Cardiac muscle cell (in vitro differentiated cells and primary cell): ENCODE results near the gene FAM131A. TPM values are rescaled to one million over a fixed set of nuclear protein-coding genes. Genes with fewer than 3 reads are reported as not detected.

Experiments
- DNase-seq, 2 donors: peaks; one replicate each; pipeline versions ENCODE4 v3.0.0 to v3.0.0-alpha.2; 2010 to 2017; ENCODE audit warnings: low read depth in 1 of 2, low spot score in 1 of 2
- H3K27ac ChIP-seq: fragments of 200-600 bp; sonication (generic); 2 replicates; pipeline ENCODE4 v1.5.1; 2016
- H3K27me3 ChIP-seq: fragments of 200-600 bp; sonication (generic); 2 replicates; pipeline ENCODE4 v1.6.0; 2016; ENCODE audit warnings: control low read depth
- H3K36me3 ChIP-seq: fragments of 200-600 bp; sonication (generic); 2 replicates; pipeline ENCODE4 v1.5.1; 2016; ENCODE audit warnings: control low read depth
- H3K4me1 ChIP-seq: fragments of 200-600 bp; sonication (generic); 2 replicates; pipeline ENCODE4 v1.8.1; 2017; ENCODE audit warnings: low read depth, mild to moderate bottlenecking, mixed run types
- H3K4me3 ChIP-seq: fragments of 200-600 bp; sonication (generic); 2 replicates; pipeline ENCODE4 v1.5.1; 2016; ENCODE audit warnings: mild to moderate bottlenecking
- H3K9me3 ChIP-seq: fragments of 200-600 bp; sonication (generic); 2 replicates; pipeline ENCODE4 v1.5.1; 2017; ENCODE audit warnings: low read depth, mild to moderate bottlenecking, control low read depth
- CTCF ChIP-seq: IDR thresholded peaks from 2 replicates; pipeline ENCODE4 v1.5.1; 2012; ENCODE audit warnings: low read depth, mild to moderate bottlenecking, low read length
- polyA plus RNA-seq: library from polyadenylated mRNA; unstranded; fragments of >200 nt; fragmentation: Nextera tagmentation; extraction: Ambion mirVana; gene quantifications from 2 replicates; pipeline ENCODE4 v1.2.1, GENCODE V29; 2016
- total RNA-seq: library from RNA; depleted of rRNA; stranded (reverse); fragments of >200 nt; gene quantifications from 2 replicates; pipeline ENCODE4 v1.2.3, GENCODE V29; 2016

FAM131A gene
- total and polyA plus RNA-seq, 2 experiments from 2014 or later, result 9.6 to 34.3 TPM

GRCh38 chr3:184349563-184350470 is 12.4 kb downstream of the FAM131A start:
- no peak for DNase-seq
- H3K9me3 ChIP-seq, result no peaks in the 10 kb centered on the region
- no peak for TF ChIP-seq CTCF
- H3K27ac ChIP-seq, result no peak overlapping the region
- no peak overlapping the region for H3K4me3 ChIP-seq
- no peaks in the 10 kb centered on the region for H3K27me3 ChIP-seq
- H3K36me3 ChIP-seq, result no peaks in the 10 kb centered on the region
- peaks cover 8% of the 10 kb centered on the region for H3K4me1 ChIP-seq

- TF ChIP-seq CTCF, result no peak
- Histone ChIP-seq H3K4me1 (peaks cover 4% of the 10 kb centered on the region), H3K4me3 (no peak overlapping the region), H3K27ac (no peak overlapping the region), H3K27me3 (no peaks in the 10 kb centered on the region), H3K36me3 (no peaks in the 10 kb centered on the region), H3K9me3 (no peaks in the 10 kb centered on the region)
- no peak for DNase-seq
Measured at GRCh38 chr3:184350618-184351017, 13.2 kb downstream of the FAM131A start.

DNA sequence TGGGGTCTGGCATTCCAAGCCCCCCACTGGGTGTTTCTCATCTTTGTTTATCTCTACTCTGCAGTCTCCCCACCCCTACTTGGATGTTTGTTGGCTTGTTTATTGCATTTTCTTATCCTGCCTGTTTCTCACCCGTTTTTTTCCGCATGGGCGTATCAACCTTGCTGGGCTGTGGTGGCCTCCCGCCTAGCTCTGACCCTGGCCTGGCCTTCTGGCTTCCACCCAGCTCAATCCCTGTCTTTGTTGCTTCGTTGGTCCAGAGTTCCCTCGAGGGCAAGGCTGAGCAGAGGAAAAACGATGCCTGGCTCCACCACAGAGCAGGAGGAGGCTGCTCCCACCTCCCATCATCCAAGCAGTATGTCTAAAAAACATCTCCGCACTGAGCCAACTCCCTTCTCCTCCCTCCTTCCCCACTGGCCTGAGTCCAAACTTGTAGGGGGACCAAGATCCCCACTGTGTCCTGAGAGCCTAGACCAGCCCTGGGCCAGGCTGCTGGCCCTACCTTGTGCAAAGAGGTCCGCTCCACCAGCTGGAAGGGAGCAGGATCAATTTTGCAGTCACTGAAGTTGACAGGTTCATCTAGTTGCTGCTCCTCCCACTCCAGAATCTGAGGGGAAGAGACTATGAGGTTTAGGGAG is 14.2 kb downstream of the FAM131A start:
- no peak for TF ChIP-seq CTCF
- Histone ChIP-seq H3K9me3 (no peaks in the 10 kb centered on the region), H3K27me3 (no peaks in the 10 kb centered on the region), H3K27ac (no peak overlapping the region), H3K4me3 (no peak overlapping the region), H3K36me3 (peaks cover under 1% of the 10 kb centered on the region), H3K4me1 (no peaks in the 10 kb centered on the region)
- no peak for DNase-seq

DNA sequence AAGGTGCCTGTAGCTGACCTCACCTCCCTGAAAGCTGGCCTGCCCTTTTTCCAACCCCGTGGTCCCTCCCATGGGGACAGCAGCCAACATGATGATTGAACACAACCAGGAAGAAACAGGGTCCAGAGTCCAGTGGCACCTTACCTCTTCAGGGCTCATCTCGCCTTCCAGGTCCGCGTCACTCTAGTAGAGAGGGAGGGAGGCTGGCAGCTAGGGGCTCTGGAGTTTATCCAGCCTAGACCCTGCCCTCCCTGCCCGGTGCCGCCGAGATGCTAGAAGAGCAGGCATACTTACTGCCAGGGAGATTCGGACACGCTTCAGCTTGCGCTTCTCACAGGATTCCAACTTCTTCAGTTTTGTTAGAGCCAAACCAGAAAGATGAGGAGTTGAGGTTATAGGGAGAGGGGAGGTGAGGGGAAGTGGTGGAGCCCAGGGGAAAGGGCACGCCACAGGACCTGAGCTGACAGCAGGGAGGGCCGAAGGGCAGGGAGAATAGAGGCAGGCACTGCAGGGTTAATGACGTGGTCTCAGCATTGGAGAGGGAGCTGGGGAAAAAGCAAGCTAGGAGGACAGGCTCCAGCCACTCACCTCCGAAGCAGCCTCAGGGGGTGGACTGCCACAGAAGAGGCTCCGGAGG is 14.9 kb downstream of the FAM131A start:
- no peak for DNase-seq
- H3K36me3 ChIP-seq, result peaks cover 5% of the 10 kb centered on the region
- no peaks in the 10 kb centered on the region for H3K4me1 ChIP-seq
- H3K27ac ChIP-seq, result no peak overlapping the region
- no peaks in the 10 kb centered on the region for H3K27me3 ChIP-seq
- H3K9me3 ChIP-seq, result no peaks in the 10 kb centered on the region
- no peak for TF ChIP-seq CTCF
- H3K4me3 ChIP-seq, result no peak overlapping the region

- no peak for DNase-seq
- Histone ChIP-seq H3K36me3 (peaks cover 10% of the 10 kb centered on the region), H3K9me3 (no peaks in the 10 kb centered on the region), H3K27me3 (no peaks in the 10 kb centered on the region), H3K27ac (no peak overlapping the region), H3K4me3 (no peak overlapping the region), H3K4me1 (no peaks in the 10 kb centered on the region)
- no peak for TF ChIP-seq CTCF
Measured at GRCh38 chr3:184352897-184353545, 15.6 kb downstream of the FAM131A start.
